Activated B cell treated with CpG ODN at 0.5 μM for 24 hours (primary cell): ENCODE measurements around the gene CMPK1. TPM values are rescaled to one million over a fixed set of nuclear protein-coding genes. Genes with fewer than 3 reads are reported as not detected.
"Not testable (repeated sequence)": the region's sequence is repeated elsewhere in the genome, so short reads cannot be mapped to it uniquely, and the experiment has no call there.

ENCODE experiments used
- ATAC-seq: fragments of 200-7000 bp; cut with Tn5 transposase; one replicate; pipeline ENCODE4 v1.10.0; 2021; ENCODE audit warnings: low read depth, mild to moderate bottlenecking, moderate library complexity
- CTCF ChIA-PET: fragments of 350-600 bp; sonication (Branson Sonifier 250); formaldehyde crosslinking; loops from one replicate; lab custom pipeline; 2021; ENCODE audit warnings: antibody characterized with exemption; lab: Charles Lee
- POLR2A ChIA-PET: fragments of 350-600 bp; sonication (Branson Sonifier 250); formaldehyde crosslinking; loops from one replicate; lab custom pipeline; 2021; ENCODE audit warnings: antibody characterized with exemption; lab: Charles Lee
- DNase-seq: peaks from one replicate; pipeline ENCODE4 v3.0.0; 2022
- H3K27ac Mint-ChIP-seq: one replicate; pipeline ENCODE4 v1.8.0; 2020; ENCODE audit warnings: mixed read lengths
- H3K27me3 Mint-ChIP-seq: one replicate; pipeline ENCODE4 v1.8.0; 2021; ENCODE audit warnings: mixed read lengths
- H3K36me3 Mint-ChIP-seq: one replicate; pipeline ENCODE4 v1.8.0; 2021; ENCODE audit warnings: low read depth, mixed read lengths
- H3K4me1 Mint-ChIP-seq: one replicate; pipeline ENCODE4 v1.8.0; 2021; ENCODE audit warnings: mixed read lengths
- H3K4me3 Mint-ChIP-seq: one replicate; pipeline ENCODE4 v1.8.0; 2020; ENCODE audit warnings: mild to moderate bottlenecking, mixed read lengths
- H3K9me3 Mint-ChIP-seq: one replicate; pipeline ENCODE4 v1.8.0; 2020; ENCODE audit warnings: mixed read lengths
- intact Hi-C: fragments of 100-400 bp; cut with micrococcal nuclease; formaldehyde crosslinking; loops from one replicate; pipeline ENCODE4 v1.15.1; 2024
- total RNA-seq: library from RNA; stranded (reverse); gene quantifications from 2 replicates; pipeline ENCODE4 v1.2.3, GENCODE V29; 2022
- TF ChIP-seq, protein P1 (sequence below): fragments of 200-600 bp; IDR thresholded peaks from one replicate; pipeline ENCODE4 v1.8.0; 2022; ENCODE audit warnings: antibody characterized with exemption, mild to moderate bottlenecking

CMPK1 gene
- total RNA-seq, 1 donor from 2014 or later: 97.1 TPM

DNA sequence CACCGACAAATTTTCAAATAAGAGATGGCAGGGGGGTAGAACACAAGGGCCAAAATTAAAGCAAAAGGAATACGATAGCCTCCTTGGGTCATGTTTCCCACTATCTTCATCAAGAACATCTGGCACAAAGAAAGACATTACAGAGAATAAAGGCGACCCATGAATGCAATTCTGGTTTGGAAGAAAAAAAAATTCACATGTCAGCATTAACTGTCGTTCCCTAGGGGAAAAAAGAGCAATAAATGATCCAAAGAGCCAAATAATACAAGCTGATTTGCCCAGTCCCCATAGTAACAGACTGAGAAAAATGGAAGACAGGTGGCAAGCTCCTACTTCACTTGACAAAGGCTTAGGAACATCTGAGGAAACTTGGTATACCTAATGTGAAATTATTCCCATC lies 24.2 kb upstream of the CMPK1 start:
- DNase-seq (no peak), ATAC-seq (no peak)
- H3K27ac Mint-ChIP-seq: no peak overlapping the region
- POLR2A ChIA-PET: no interaction called here
- intact Hi-C loops: no loop called here
- H3K27me3 Mint-ChIP-seq: no peaks in the 10 kb centered on the region
- H3K9me3 Mint-ChIP-seq: no peaks in the 10 kb centered on the region
- TF ChIP-seq, protein P1, sequence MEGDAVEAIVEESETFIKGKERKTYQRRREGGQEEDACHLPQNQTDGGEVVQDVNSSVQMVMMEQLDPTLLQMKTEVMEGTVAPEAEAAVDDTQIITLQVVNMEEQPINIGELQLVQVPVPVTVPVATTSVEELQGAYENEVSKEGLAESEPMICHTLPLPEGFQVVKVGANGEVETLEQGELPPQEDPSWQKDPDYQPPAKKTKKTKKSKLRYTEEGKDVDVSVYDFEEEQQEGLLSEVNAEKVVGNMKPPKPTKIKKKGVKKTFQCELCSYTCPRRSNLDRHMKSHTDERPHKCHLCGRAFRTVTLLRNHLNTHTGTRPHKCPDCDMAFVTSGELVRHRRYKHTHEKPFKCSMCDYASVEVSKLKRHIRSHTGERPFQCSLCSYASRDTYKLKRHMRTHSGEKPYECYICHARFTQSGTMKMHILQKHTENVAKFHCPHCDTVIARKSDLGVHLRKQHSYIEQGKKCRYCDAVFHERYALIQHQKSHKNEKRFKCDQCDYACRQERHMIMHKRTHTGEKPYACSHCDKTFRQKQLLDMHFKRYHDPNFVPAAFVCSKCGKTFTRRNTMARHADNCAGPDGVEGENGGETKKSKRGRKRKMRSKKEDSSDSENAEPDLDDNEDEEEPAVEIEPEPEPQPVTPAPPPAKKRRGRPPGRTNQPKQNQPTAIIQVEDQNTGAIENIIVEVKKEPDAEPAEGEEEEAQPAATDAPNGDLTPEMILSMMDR: no peak
- CTCF ChIA-PET: no interaction called here
- peaks cover 4% of the 10 kb centered on the region for H3K36me3 Mint-ChIP-seq
- peaks cover 12% of the 10 kb centered on the region for H3K4me1 Mint-ChIP-seq
- H3K4me3 Mint-ChIP-seq: no peak overlapping the region

DNA sequence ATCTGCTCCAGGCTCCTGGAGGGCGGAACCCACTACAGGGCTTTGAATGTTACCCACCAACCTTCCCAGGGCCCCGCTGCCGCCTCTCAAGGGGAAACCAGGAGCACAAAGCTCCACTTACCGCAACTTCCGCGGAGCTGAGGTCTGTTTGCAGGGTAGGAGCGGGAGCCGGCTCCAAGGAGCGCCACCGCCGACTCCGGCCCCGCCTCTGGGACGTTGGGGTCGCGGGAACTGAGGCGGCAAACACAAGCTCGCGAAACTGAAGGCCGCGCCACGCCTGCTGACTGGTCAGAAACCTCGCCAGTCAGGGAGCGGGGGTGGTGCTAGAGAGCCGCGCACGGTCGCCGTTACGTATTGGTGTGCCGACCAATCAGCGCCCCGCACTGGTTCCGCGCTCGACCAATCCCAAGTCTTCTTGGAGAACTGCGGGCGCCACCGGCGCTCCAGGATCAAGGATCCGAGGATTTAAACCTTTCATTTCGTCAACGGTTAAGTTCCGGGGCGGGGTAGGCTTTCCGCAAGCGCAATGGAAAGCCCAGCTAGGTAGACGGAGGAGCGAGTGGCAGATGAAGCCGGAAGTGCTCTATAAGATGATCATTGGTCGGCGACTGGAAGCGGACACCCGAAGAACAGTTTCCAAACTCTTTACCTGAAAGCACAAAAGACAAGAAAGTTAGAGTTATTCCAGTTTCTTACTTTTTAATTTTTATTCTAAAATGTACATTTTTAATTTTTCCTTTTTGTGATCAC lies 19.5 kb upstream of the CMPK1 start, which contains the start of gene STIL:
Gene STIL (minus strand): TSS at position 233 of the 750 bp plus-strand sequence. CDS start 3,828 bp downstream, outside the sequence.
- Mint-ChIP-seq H3K4me3 (peak within 1 kb of the TSS; percentile 94), H3K27me3 (no peaks in the 10 kb centered on the region), H3K27ac (peak within 1 kb of the TSS; percentile 95), H3K36me3 (peaks cover 4% of the 10 kb centered on the region), H3K4me1 (peaks cover 12% of the 10 kb centered on the region), H3K9me3 (no peaks in the 10 kb centered on the region)
- intact Hi-C loops: loop anchor here (1.0 kb wide), 3 partner anchors 20 to 123 kb away; no protein-coding TSS in a partner anchor
- ChIA-PET CTCF (interaction anchor here (1.0 to 1.4 kb wide), 3 partner anchors 9 to 124 kb away, joined by 3 to 5 read pairs (median 3); partner anchors contain the start of genes CMPK1 and FOXD2), POLR2A (interaction anchor here (0.6 to 2.0 kb wide), 7 partner anchors 8 to 1900 kb away, joined by 3 to 35 read pairs (median 4); partner anchors contain the start of genes CMPK1 and FOXD2)
- ATAC-seq: peak; percentile 98
- peak; percentile 89 for DNase-seq
- TF ChIP-seq, protein P1: no peak

DNA sequence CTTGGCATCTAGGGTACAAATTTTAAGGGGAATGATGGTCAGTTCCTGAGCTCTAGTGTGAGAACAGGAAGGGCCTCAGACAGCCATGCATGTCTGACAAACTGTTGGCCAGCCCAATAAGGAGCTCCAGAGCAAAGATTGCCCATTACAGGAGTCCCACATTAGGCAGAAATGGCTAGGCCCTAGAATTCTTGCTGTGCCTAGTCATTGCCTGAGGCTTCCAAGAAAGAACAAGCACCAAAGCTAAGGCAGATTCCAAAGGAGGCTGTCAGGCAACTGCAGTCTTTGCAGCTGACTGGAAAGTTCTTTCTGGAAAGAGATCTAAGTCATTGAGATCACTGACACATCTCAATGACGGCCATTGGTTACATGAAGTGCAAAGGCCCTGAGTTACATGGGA lies 15.7 kb upstream of the CMPK1 start:
- H3K27ac Mint-ChIP-seq: no peak overlapping the region
- ChIA-PET CTCF (no interaction called here), POLR2A (interaction anchor here (1.3 kb wide), 1 partner anchor 16 kb away, joined by 3 read pairs; the partner anchor contains the start of gene CMPK1)
- TF ChIP-seq, protein P1: no peak
- ATAC-seq (no peak), DNase-seq (no peak)
- H3K9me3 Mint-ChIP-seq: no peaks in the 10 kb centered on the region
- no peaks in the 10 kb centered on the region for H3K27me3 Mint-ChIP-seq
- intact Hi-C loops: no loop called here
- no peak overlapping the region for H3K4me3 Mint-ChIP-seq
- H3K4me1 Mint-ChIP-seq: peaks cover 12% of the 10 kb centered on the region
- peaks cover 3% of the 10 kb centered on the region for H3K36me3 Mint-ChIP-seq

DNA sequence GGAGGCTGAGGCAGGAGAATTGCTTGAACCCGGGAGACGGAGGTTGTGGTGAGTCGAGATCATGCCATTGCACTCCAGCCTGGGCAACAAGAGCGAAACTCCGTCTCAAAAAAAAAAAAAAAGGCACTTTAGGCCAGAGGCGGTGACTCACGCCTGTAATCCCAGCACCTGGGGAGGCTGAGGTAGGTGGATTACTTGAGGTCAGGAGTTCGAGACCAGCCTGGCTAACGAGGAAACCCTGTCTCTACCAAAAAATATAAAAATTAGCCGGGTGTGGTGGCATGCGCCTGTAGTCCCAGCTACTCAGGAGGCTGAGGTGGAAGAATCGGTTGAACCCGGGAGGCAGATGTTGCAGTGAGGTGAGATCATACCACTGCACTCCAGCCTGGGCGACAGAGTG lies 13.6 kb upstream of the CMPK1 start:
- H3K4me1 Mint-ChIP-seq, intact Hi-C loops, H3K36me3 Mint-ChIP-seq, H3K27me3 Mint-ChIP-seq, DNase-seq, H3K27ac Mint-ChIP-seq, H3K9me3 Mint-ChIP-seq, POLR2A ChIA-PET, ATAC-seq, CTCF ChIA-PET, H3K4me3 Mint-ChIP-seq: not testable (repeated sequence)

DNA sequence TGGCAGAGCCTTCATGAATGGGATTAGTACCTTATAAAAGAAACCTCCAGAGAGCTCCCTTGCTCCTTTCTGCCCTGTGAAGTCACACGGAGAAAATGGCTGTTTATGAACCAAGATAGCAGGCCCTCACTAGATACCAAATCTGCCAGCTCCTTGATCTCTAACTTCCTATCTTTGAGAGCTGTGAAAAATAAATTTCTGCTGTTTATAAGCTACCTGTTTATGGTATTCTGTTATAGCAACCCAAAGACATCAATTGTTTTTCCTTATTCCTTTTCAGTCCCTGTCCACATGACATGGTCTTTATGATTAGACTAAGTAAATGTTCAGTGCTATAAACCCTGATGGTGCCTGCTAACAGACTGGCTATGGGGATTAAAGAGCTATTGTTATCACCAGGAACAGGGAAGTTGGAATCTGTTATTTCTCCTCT lies 10.0 kb upstream of the CMPK1 start:
- no peak overlapping the region for H3K4me3 Mint-ChIP-seq
- ChIA-PET POLR2A (interaction anchor here (0.7 kb wide), 1 partner anchor 10 kb away, joined by 4 read pairs; the partner anchor contains the start of gene CMPK1), CTCF (interaction anchor here (1.0 to 1.7 kb wide), 2 partner anchors 9 to 114 kb away, joined by 3 to 6 read pairs; partner anchors contain the start of genes FOXD2 and STIL)
- ATAC-seq: no peak
- H3K27ac Mint-ChIP-seq: no peak overlapping the region
- H3K4me1 Mint-ChIP-seq: no peaks in the 10 kb centered on the region
- H3K9me3 Mint-ChIP-seq: no peaks in the 10 kb centered on the region
- TF ChIP-seq, protein P1: no peak
- no peaks in the 10 kb centered on the region for H3K36me3 Mint-ChIP-seq
- H3K27me3 Mint-ChIP-seq: no peaks in the 10 kb centered on the region
- DNase-seq: no peak
- intact Hi-C loops: no loop called here
